Brain pericyte (primary cell): Measurements from ENCODE around the gene NAIP.
"Not testable (repeated sequence)": the region's sequence is repeated elsewhere in the genome, so short reads cannot be mapped to it uniquely, and the experiment has no call there.

Experiments
- DNase-seq: peaks from one replicate; pipeline ENCODE4 v3.0.0-alpha.2; 2012; ENCODE audit warnings: low read depth, low spot score

Gene NAIP

GRCh38 chr5:70925211-70925562, 100.0 kb downstream of the NAIP start:
- not testable (repeated sequence) for DNase-seq
